PC-3 (cell line): ENCODE data around the gene RIC8B.

ENCODE experiments used
- CTCF ChIP-seq: fragments of 300-600 bp; sonication (generic); conservative IDR thresholded peaks from 2 replicates; pipeline ENCODE4 v1.5.1; 2017; ENCODE audit warnings: antibody characterized with exemption, low read depth, mild to moderate bottlenecking, low read length
- EZH2 ChIP-seq: fragments of 300-600 bp; sonication (generic); IDR thresholded peaks from one replicate; pipeline ENCODE4 v1.6.1; 2017; ENCODE audit warnings: antibody characterized with exemption, mild to moderate bottlenecking, low read length; ENCODE audit not compliant: unreplicated experiment
- EZH2phosphoT487 ChIP-seq: fragments of 300-600 bp; sonication (generic); IDR thresholded peaks from 2 replicates; pipeline ENCODE4 v1.6.1; 2018; ENCODE audit warnings: mild to moderate bottlenecking, antibody characterized with exemption, low read length, borderline replicate concordance

- TF ChIP-seq CTCF (no peak), EZH2phosphoT487 (no peak), EZH2 (no peak)
Observed at GRCh38 chr12:106771425-106771824, 3.1 kb upstream of the RIC8B start.
